SHP77 (cell line): ENCODE data around the gene PAQR4.
"Not testable (repeated sequence)": the region's sequence is repeated elsewhere in the genome, so short reads cannot be mapped to it uniquely, and the experiment has no call there.

ENCODE experiments used
- DNase-seq, 2 experiments: peaks; one replicate each; lab custom pipeline; 2025; lab: John Stamatoyannopoulos, UW

The PAQR4 gene

DNA sequence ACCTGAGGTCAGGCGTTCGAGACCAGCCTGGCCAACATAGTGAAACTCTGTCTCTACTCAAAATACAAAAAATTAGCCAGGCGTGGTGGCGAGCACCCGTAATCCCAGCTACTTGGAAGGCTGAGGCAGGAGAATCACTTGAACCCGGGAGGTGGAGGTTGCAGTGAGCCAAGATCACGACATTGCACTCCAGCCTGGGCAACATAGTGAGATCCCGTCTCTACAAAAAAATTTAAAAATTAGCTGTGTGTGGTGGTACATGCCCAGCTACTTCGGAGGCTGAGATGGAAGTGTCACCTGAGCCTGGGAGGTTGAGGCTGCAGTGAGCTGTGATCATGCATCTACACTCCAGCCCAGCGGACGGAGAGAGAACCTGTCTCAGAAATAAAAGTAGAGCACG lies 25.4 kb upstream of the PAQR4 start:
- not testable (repeated sequence) for DNase-seq

DNA sequence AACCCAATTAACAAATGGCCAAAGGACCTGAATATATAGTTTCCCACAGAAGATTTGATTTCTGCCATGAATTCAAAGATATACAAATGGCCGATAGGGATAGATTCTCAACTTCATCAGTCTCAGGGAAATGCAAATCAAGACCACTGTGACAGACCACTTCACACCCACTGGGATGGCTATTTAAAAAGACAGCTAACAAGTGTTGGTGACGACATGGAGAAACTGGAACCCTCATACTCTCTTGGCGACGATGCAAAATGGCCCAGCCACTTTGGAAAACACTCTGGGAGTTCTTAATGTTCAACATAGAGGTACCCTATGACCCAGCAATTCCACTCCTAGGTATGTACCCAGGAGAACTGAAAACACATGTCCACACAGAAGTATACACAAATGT lies 22.5 kb upstream of the PAQR4 start:
- no peak for DNase-seq

- DNase-seq, result no peak
These were observed 20.1 kb upstream of the PAQR4 start for GRCh38 chr16:2948807-2949704.

- no peak for DNase-seq
These were observed 19.3 kb upstream of the PAQR4 start for GRCh38 chr16:2949705-2950352.

- DNase-seq, result no peak
These were observed 18.8 kb upstream of the PAQR4 start for GRCh38 chr16:2950353-2950724.

GRCh38 chr16:2950773-2951172 lies 18.4 kb upstream of the PAQR4 start:
- no peak for DNase-seq

- DNase-seq, result peak; percentile 68 to 80
These were observed 16.5 kb upstream of the PAQR4 start for GRCh38 chr16:2952679-2953078.

DNA sequence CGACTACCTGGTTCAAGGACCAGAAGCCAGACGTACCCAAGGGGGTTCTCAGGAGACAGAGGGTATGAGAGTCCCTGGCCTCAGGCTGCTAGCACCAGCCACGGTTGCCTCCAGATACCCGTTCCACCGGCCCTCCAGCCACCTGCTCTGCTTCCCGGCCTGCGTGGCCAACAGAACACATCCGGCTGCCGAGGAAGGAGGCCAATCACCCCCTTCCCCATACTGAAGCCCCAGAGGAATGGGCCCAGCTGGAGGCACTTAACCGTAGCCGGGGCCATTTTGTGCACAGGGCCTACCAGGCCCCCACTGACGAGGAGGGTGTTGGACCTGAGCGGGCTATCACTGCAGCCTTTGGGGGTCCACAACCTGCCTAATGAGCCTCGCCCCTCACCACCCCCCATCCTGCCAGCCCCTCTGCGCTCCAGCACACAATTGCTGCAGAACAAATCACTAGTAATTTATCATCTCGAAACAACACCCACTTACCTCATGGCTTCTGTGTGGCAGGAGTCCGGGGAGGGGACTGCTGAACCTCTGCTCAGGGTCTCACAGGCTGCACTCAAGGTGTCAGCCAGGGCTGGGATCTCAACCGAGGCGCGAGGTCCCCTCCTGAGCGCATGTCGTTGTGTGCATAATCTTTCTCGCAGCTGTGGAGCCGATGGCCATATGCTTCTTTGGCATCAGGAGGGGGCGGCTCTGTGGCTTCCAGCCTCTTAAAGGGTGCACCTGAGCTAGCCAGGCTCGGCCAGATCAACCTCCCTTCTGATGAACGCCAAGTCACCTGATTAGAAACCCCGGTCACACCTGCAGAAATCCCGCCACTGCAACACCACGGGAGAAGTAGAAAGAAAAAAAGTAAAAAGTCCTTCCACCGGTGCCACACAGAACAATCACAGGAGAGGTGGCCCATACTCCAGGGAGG lies 15.2 kb upstream of the PAQR4 start:
- peak in 1 of 2 experiments; percentile 42 for DNase-seq

- no peak for DNase-seq
These were observed 14.3 kb upstream of the PAQR4 start for GRCh38 chr16:2954656-2955381.

DNA sequence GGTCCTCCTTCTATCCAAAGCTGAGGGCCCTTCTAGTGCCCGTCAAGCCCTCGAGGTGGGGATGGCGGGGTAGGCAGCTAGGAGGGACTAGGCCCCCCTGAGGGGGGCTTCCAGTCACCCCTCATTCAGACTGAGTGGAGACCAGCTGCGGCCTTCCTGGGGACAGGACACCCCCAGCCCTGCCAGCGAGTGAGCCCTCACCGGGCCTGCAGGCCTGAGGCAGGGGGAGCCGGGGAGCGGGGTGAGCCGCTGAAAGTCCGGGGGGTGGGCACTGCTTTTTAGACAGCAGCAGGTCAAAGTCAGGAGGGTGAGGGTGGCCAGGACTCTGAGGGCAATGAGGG lies 13.7 kb upstream of the PAQR4 start:
- no peak for DNase-seq

DNA sequence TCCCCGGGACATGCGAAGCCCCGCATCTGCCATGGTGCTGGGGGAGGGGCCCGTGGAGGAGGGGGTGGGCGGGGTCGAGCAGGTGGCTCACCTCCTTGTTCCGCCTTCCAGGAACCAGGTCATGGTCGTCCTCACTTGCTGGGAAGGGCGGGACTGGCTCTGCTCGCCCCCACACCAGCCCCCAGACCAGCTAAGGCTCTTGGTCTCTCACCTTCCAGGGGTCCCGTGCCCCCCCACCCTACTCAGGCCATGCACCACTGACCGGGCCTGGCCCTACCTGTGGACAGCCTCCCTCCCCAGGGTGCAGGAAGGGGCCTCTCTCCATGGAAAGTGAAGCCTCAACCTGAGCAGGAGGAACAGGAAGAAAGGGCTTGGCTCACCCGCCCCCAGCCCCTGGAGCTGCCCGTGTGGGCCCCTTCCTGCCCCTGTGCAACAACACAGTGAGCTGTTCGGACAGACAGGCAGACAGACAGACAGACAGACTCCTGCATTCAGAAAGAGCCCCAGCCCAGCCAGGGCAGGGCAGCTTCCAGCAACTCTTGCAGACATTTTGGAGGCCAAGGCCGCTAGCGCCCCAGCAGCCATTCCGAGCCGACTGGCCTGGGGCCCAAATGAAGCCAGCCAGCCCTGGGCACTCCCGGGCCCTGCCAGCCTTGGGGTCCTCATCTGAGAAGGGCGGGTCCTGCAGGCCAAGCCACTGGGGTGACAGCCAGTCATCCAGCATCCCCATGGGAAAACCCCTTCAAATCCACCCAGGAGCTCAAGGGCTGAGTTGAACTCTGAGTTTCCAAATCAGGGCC lies 13.2 kb upstream of the PAQR4 start:
- no peak for DNase-seq

DNA sequence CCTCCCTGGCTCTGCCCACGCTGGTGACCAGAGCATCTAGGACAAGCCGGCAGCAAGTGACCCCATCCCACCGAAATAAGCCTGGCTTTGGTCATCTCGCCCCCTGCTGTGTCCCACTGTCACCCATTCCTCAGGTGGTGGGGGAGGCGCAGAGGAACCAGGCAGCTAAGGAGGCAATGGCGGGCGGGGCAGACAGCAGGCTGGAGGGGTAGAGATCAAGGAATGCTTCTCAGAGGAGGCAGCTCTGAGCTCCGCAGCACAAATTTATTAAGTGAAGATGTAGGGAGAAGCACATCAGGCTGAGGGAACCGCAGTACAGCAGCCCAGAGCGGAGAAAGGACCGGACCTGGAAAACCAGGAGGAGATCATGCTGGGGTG lies 12.6 kb upstream of the PAQR4 start:
- DNase-seq, result no peak

- no peak for DNase-seq
These were observed 9.9 kb upstream of the PAQR4 start for GRCh38 chr16:2959206-2959605.

GRCh38 chr16:2960183-2961010 lies 8.8 kb upstream of the PAQR4 start:
- DNase-seq, result no peak

GRCh38 chr16:2962334-2963073 lies 6.6 kb upstream of the PAQR4 start:
- no peak for DNase-seq

DNA sequence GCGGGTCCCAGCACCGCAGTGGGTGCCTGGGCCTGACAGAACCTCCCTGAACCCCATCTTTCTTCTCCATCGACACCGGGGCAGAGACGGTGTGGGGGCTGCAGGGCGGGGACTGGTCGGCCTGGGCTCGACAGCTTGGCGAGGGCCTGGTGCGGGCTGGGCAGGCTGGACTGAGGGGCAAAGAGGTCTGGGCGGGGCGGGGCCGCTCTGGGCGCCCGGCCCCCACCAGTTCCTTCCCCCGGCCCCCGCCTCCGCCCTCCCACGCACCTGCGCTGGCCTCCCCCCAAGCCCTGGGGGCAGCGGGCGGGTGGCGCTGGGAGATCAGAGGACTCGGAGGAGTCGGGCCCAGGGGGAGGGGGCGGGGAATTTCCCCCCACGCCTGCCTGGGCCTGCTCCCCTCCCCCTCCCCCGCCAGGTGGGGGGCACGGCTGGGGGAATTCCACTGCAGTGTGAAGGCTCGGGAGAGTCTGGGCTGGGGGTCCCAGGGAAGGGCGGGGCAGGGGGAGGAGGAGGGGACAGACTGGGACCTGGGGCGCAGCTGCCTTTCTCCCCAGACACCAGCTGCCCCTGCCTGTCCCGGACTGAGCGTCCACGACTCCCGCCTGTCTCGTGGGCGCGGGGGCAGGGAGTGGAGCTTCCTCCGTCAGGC lies 6.0 kb upstream of the PAQR4 start:
- DNase-seq, result no peak

GRCh38 chr16:2963723-2964474 lies 5.2 kb upstream of the PAQR4 start, which contains the start of gene KREMEN2:
TSS of gene KREMEN2 (plus strand) at chr16:2964275. CDS start at chr16:2964521, 246 bp downstream.
- peak; percentile 63 to 69 for DNase-seq
